Kidney epithelial cell (primary cell): Measurements from ENCODE around the gene DIPK2A. TPM values are rescaled to one million over a fixed set of nuclear protein-coding genes. Genes with fewer than 3 reads are reported as not detected.

ENCODE experiments used
- DNase-seq: peaks from one replicate; pipeline ENCODE4 v3.0.0-alpha.2; 2010; ENCODE audit warnings: low read depth
- H3K27me3 ChIP-seq: 2 replicates; pipeline ENCODE4 v1.6.0; 2011; ENCODE audit warnings: low read length; ENCODE audit not compliant: control insufficient read depth, insufficient read depth
- H3K36me3 ChIP-seq: 2 replicates; pipeline ENCODE4 v1.5.1; 2011; ENCODE audit warnings: low read length; ENCODE audit not compliant: control insufficient read depth, insufficient read depth
- H3K4me3 ChIP-seq: 2 replicates; pipeline ENCODE4 v1.5.1; 2011; ENCODE audit warnings: low read depth, mild to moderate bottlenecking, control low read depth, low read length
- total RNA-seq: library from RNA; depleted of rRNA; stranded (reverse); fragments of >200 nt; gene quantifications from 2 replicates; pipeline ENCODE4 v1.2.3, GENCODE V29; 2015
- TF ChIP-seq, protein P1 (sequence below): IDR thresholded peaks from 2 replicates; pipeline ENCODE4 v1.5.1; 2011; ENCODE audit warnings: mild to moderate bottlenecking, moderate library complexity, low read length, control low read depth, inconsistent platforms; ENCODE audit not compliant: insufficient read depth, poor library complexity, severe bottlenecking

Gene DIPK2A
- total RNA-seq, 1 donor from 2014 or later = 9.4 TPM

DNA sequence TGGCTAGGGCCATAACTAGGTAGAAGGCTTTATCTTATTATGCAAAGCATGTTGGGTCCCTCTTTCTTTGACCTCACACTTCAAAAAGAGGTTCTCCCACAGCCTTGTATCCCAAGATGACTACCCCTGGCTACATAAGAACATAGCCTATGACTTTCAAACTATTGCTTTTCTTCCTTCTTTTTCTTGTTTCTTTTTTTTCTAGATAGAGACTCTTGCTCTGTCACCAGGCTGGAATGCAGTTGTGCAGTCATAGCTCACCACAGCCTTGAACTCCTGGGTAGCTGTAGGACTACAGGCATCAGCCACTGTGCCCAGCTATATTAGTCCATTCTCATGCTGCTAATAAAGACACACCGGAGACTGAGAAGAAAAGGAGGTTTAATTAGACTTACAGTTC is 47.2 kb downstream of the DIPK2A start:
- H3K27me3 ChIP-seq = no peaks in the 10 kb centered on the region
- TF ChIP-seq, protein P1, sequence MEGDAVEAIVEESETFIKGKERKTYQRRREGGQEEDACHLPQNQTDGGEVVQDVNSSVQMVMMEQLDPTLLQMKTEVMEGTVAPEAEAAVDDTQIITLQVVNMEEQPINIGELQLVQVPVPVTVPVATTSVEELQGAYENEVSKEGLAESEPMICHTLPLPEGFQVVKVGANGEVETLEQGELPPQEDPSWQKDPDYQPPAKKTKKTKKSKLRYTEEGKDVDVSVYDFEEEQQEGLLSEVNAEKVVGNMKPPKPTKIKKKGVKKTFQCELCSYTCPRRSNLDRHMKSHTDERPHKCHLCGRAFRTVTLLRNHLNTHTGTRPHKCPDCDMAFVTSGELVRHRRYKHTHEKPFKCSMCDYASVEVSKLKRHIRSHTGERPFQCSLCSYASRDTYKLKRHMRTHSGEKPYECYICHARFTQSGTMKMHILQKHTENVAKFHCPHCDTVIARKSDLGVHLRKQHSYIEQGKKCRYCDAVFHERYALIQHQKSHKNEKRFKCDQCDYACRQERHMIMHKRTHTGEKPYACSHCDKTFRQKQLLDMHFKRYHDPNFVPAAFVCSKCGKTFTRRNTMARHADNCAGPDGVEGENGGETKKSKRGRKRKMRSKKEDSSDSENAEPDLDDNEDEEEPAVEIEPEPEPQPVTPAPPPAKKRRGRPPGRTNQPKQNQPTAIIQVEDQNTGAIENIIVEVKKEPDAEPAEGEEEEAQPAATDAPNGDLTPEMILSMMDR = no peak
- peak; percentile 57 for DNase-seq
- no peak overlapping the region for H3K4me3 ChIP-seq
- no peaks in the 10 kb centered on the region for H3K36me3 ChIP-seq

Other genes starting within 250 kb of the DIPK2A start
- 0.41 and 3.0 TPM in 2 replicates for gene SLC9A9, start 123.4 kb upstream of the DIPK2A start, total RNA-seq